Fibroblast of lung (primary cell): Measurements from ENCODE around the gene ZNF182.

ENCODE experiments used
- CTCF ChIP-seq, 2 donors: IDR thresholded peaks in 1 of 2; conservative IDR thresholded peaks in 1 of 2; 1 replicate in 1 of 2; 2 replicates in 1 of 2; pipeline ENCODE4 v1.5.1; 2011 to 2012; ENCODE audit warnings: low read length in 2 of 2, control low read depth in 1 of 2, inconsistent platforms in 1 of 2, low read depth in 1 of 2, mild to moderate bottlenecking in 1 of 2
- EZH2 ChIP-seq: IDR thresholded peaks from 2 replicates; pipeline ENCODE4 v1.5.1; 2012; ENCODE audit warnings: low read length, control low read depth, mild to moderate bottlenecking; ENCODE audit errors: missing control alignments

GRCh38 chrX:47991263-47992094 lies 12.3 kb downstream of the ZNF182 start:
- no peak for TF ChIP-seq CTCF (conservative IDR thresholded peaks at IDR 0.05 in 1 of 2, IDR thresholded peaks at IDR 0.05 in 1 of 2; ENCODE audit: low read depth in 1 of 2, low read length in 2 of 2)
- no peak for TF ChIP-seq EZH2
